Measurements from ENCODE around the gene RNF186. TPM values are rescaled to one million over a fixed set of nuclear protein-coding genes. Genes with fewer than 3 reads are reported as not detected.

RNF186 gene
- total and polyA plus RNA-seq, 8 donors, result 0.62 to 117 TPM; not detected in 6

- 76 to 90% (median 87%) methylated on average over 4 of the region's 4 CpGs for WGBS, 5 donors
- Histone ChIP-seq H3K27me3 (no peaks in the 10 kb centered on the region), H3K27ac (no peak overlapping the region), H3K4me1 (no peaks in the 10 kb centered on the region), H3K4me3 (no peak overlapping the region), H3K36me3 (peaks cover 20 to 100% (median 90%) of the 10 kb centered on the region in 4 donors), H3K9me3 (no peaks in the 10 kb centered on the region)
- DNase-seq, result no peak
- intact Hi-C loops (cut with DNase I; ENCODE audit: low total_unique reads), result no loop called here
- TF ChIP-seq CTCF (IDR thresholded peaks at IDR 0.05) (no peak), POLR2A (IDR thresholded peaks at IDR 0.05) (no peak), POLR2AphosphoS5 (IDR thresholded peaks at IDR 0.05) (no peak), EP300 (IDR thresholded peaks at IDR 0.05) (no peak)
These were observed 41.6 kb downstream of the RNF186 start for GRCh38 chr1:19773485-19773884.

- no peaks in the 10 kb centered on the region for H3K4me1 ChIP-seq
- WGBS, 5 donors, result 72 to 87% (median 82%) methylated on average over 7 to 9 of the region's 9 CpGs
- TF ChIP-seq POLR2A (IDR thresholded peaks at IDR 0.05) (no peak), POLR2AphosphoS5 (IDR thresholded peaks at IDR 0.05) (no peak), EP300 (IDR thresholded peaks at IDR 0.05) (no peak), CTCF (IDR thresholded peaks at IDR 0.05) (no peak)
- H3K36me3 ChIP-seq, result peaks cover 18 to 96% (median 88%) of the 10 kb centered on the region in 4 donors
- no peak overlapping the region for H3K27ac ChIP-seq
- no peak for DNase-seq
- H3K9me3 ChIP-seq, result no peaks in the 10 kb centered on the region
- intact Hi-C loops (cut with DNase I; ENCODE audit: low total_unique reads), result no loop called here
- H3K4me3 ChIP-seq, result no peak overlapping the region
- no peaks in the 10 kb centered on the region for H3K27me3 ChIP-seq
These were observed 43.0 kb downstream of the RNF186 start for GRCh38 chr1:19772053-19772452.

- H3K27me3 ChIP-seq, result no peaks in the 10 kb centered on the region
- DNase-seq, result no peak
- intact Hi-C loops (cut with DNase I; ENCODE audit: low total_unique reads), result no loop called here
- WGBS, 5 donors, result 93 to 97% (median 95%) methylated on average over 6 of the region's 6 CpGs
- H3K36me3 ChIP-seq, result peaks cover 18 to 90% (median 89%) of the 10 kb centered on the region in 4 donors
- H3K9me3 ChIP-seq, result no peaks in the 10 kb centered on the region
- no peak overlapping the region for H3K4me3 ChIP-seq
- H3K4me1 ChIP-seq, result no peaks in the 10 kb centered on the region
- TF ChIP-seq POLR2A (IDR thresholded peaks at IDR 0.05) (no peak), EP300 (IDR thresholded peaks at IDR 0.05) (no peak), CTCF (IDR thresholded peaks at IDR 0.05) (no peak), POLR2AphosphoS5 (IDR thresholded peaks at IDR 0.05) (no peak)
- H3K27ac ChIP-seq, result no peak overlapping the region
These were observed 43.7 kb downstream of the RNF186 start for GRCh38 chr1:19771350-19771749.

DNA sequence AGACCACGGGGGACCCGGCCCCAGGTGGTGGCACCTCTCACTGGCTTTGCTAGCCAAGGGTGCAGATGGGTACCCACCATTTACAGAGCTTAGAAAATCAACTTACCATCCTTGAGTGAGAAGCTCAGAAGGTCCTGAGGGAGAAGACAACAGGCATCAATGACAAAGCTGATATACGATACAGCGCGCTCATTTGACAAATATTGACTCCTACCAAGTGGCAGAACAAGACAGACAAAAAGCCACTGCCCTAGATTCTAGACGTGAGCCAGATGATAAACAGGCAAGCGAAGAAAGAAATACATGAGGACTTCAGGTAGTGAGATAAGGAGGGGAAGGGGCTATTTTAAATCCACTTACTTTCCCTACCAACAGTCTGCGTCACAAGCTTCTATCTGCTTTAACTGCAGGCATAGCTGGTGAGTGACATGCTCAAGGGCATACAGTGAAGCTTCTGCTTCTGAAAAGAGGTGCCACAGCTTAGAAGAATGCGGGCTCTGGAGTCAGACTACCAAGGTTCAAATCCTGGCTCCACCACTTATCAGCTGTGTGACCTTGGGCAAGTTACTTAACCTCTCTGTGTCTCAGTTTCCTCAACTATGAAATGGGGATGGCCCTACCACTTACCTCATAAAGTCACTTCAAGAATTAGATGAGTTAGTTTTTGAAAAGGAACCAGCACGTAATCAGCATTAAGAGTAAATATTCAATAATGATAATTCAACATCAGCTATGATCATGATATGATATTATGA lies 44.5 kb downstream of the RNF186 start:
- Histone ChIP-seq H3K4me1 (no peaks in the 10 kb centered on the region), H3K36me3 (peaks cover 18 to 91% (median 84%) of the 10 kb centered on the region in 4 donors), H3K4me3 (no peak overlapping the region), H3K27ac (no peak overlapping the region), H3K27me3 (no peaks in the 10 kb centered on the region), H3K9me3 (no peaks in the 10 kb centered on the region)
- intact Hi-C loops (cut with DNase I; ENCODE audit: low total_unique reads), result no loop called here
- TF ChIP-seq EP300 (IDR thresholded peaks at IDR 0.05), result no peak
- WGBS, 5 donors, result 66 to 70% (median 69%) methylated on average over 10 of the region's 10 CpGs
- no peak for DNase-seq

Measured in stomach (tissue), 9 donors.